RWPE2 (cell line): Measurements from ENCODE around the gene RPL12.

Experiments
- ATAC-seq: fragments of 200-7000 bp; cut with Tn5 transposase; 3 replicates; pipeline ENCODE4 v1.9.1; 2021; ENCODE audit warnings: low read depth
- DNase-seq: peaks from one replicate; pipeline ENCODE4 v3.0.0-alpha.2; 2020; ENCODE audit warnings: low spot score
- H3K27ac ChIP-seq: fragments of 450-650 bp; 2 replicates; pipeline ENCODE4 v1.5.1; 2017; ENCODE audit warnings: mild to moderate bottlenecking; ENCODE audit not compliant: poor library complexity, severe bottlenecking
- H3K27me3 ChIP-seq: fragments of 250-450 bp; sonication (Bioruptor Pico); 2 replicates; pipeline ENCODE4 v1.5.1; 2021; ENCODE audit warnings: mild to moderate bottlenecking, moderate library complexity; ENCODE audit not compliant: insufficient read depth, poor library complexity, severe bottlenecking
- H3K36me3 ChIP-seq: fragments of 250-450 bp; sonication (Bioruptor Pico); 2 replicates; pipeline ENCODE4 v1.5.1; 2020; ENCODE audit warnings: low read depth, mild to moderate bottlenecking, moderate library complexity
- H3K4me1 ChIP-seq: fragments of 250-450 bp; sonication (Bioruptor Pico); 2 replicates; pipeline ENCODE4 v1.5.1; 2021; ENCODE audit warnings: mild to moderate bottlenecking, moderate library complexity; ENCODE audit not compliant: insufficient read depth, poor library complexity, severe bottlenecking
- H3K4me3 ChIP-seq: fragments of 250-450 bp; sonication (Bioruptor Pico); 2 replicates; pipeline ENCODE4 v1.5.1; 2021; ENCODE audit warnings: mild to moderate bottlenecking, moderate library complexity; ENCODE audit not compliant: severe bottlenecking
- H3K9me3 ChIP-seq: fragments of 250-450 bp; sonication (Bioruptor Pico); 2 replicates; pipeline ENCODE4 v1.5.1; 2021; ENCODE audit warnings: mild to moderate bottlenecking, moderate library complexity; ENCODE audit not compliant: severe bottlenecking
- TF ChIP-seq, protein P1 (sequence below): fragments of 450-650 bp; IDR thresholded peaks from one replicate; pipeline ENCODE4 v1.5.1; 2017; ENCODE audit warnings: mild to moderate bottlenecking, moderate library complexity; ENCODE audit not compliant: poor library complexity, severe bottlenecking

The RPL12 gene

GRCh38 chr9:127403507-127404192, 47.6 kb downstream of the RPL12 start:
- Histone ChIP-seq H3K36me3 (no peaks in the 10 kb centered on the region; the same call in 1 of the 2 replicates), H3K4me3 (no peak overlapping the region), H3K9me3 (no peaks in the 10 kb centered on the region), H3K4me1 (no peaks in the 10 kb centered on the region), H3K27ac (no peak overlapping the region), H3K27me3 (no peaks in the 10 kb centered on the region)
- TF ChIP-seq, protein P1, sequence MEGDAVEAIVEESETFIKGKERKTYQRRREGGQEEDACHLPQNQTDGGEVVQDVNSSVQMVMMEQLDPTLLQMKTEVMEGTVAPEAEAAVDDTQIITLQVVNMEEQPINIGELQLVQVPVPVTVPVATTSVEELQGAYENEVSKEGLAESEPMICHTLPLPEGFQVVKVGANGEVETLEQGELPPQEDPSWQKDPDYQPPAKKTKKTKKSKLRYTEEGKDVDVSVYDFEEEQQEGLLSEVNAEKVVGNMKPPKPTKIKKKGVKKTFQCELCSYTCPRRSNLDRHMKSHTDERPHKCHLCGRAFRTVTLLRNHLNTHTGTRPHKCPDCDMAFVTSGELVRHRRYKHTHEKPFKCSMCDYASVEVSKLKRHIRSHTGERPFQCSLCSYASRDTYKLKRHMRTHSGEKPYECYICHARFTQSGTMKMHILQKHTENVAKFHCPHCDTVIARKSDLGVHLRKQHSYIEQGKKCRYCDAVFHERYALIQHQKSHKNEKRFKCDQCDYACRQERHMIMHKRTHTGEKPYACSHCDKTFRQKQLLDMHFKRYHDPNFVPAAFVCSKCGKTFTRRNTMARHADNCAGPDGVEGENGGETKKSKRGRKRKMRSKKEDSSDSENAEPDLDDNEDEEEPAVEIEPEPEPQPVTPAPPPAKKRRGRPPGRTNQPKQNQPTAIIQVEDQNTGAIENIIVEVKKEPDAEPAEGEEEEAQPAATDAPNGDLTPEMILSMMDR, result no peak
- no peak for ATAC-seq
- no peak for DNase-seq

- Histone ChIP-seq H3K9me3 (no peaks in the 10 kb centered on the region), H3K4me1 (no peaks in the 10 kb centered on the region), H3K36me3 (no peaks in the 10 kb centered on the region; the same call in 1 of the 2 replicates), H3K27me3 (no peaks in the 10 kb centered on the region), H3K27ac (no peak overlapping the region), H3K4me3 (no peak overlapping the region)
- TF ChIP-seq, protein P1, result no peak
- no peak for DNase-seq
- ATAC-seq, result no peak
These were observed 48.7 kb downstream of the RPL12 start for GRCh38 chr9:127402401-127403090.

- no peak overlapping the region for H3K27ac ChIP-seq
- no peaks in the 10 kb centered on the region for H3K9me3 ChIP-seq
- ATAC-seq (no peak), DNase-seq (no peak)
- H3K4me1 ChIP-seq, result no peaks in the 10 kb centered on the region
- H3K36me3 ChIP-seq, result no peaks in the 10 kb centered on the region; the same call in 1 of the 2 replicates
- no peaks in the 10 kb centered on the region for H3K27me3 ChIP-seq
- TF ChIP-seq, protein P1, result no peak
- H3K4me3 ChIP-seq, result no peak overlapping the region
These were observed 51.4 kb downstream of the RPL12 start for GRCh38 chr9:127399736-127400269.

- no peak for DNase-seq
- TF ChIP-seq, protein P1, result no peak
- no peak overlapping the region for H3K4me3 ChIP-seq
- no peaks in the 10 kb centered on the region for H3K9me3 ChIP-seq
- H3K27me3 ChIP-seq, result no peaks in the 10 kb centered on the region
- no peaks in the 10 kb centered on the region; the same call in 1 of the 2 replicates for H3K36me3 ChIP-seq
- no peaks in the 10 kb centered on the region for H3K4me1 ChIP-seq
- no peak for ATAC-seq
- no peak overlapping the region for H3K27ac ChIP-seq
These were observed 52.3 kb downstream of the RPL12 start for GRCh38 chr9:127398715-127399400.
